NT2/D1 (cell line): ENCODE measurements around the gene CFAP119.

ENCODE experiments used
- SUZ12 ChIP-seq: IDR thresholded peaks from 2 replicates; pipeline ENCODE4 v1.6.1; 2011; ENCODE audit not compliant: insufficient read length, insufficient read depth; ENCODE audit errors: extremely low read depth
- YY1 ChIP-seq: IDR thresholded peaks from 2 replicates; pipeline ENCODE4 v1.6.1; 2011; ENCODE audit not compliant: insufficient read length, insufficient read depth
- ZNF274 ChIP-seq: IDR thresholded peaks from 2 replicates; pipeline ENCODE4 v1.6.1; 2011; ENCODE audit warnings: mild to moderate bottlenecking, low read depth, low read length

DNA sequence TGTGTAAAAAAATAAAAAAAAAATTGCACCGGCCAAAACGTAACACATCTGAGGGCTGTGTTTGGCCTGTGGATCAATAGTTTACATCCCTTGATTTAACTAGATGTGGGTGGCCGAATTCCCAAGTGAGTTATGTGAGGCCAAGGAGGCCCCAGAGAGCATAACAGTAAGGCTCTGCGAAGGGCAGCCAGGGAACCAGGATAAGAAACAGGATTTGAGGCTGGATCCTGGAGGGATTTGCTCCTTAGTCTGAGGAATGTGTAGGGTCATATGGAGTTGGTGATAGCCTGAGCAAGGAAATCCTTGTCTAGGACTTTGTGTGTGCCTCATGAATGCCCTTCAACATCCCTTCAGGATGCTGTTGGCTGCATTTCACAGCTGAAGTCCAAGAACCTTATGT, 11.7 kb downstream of the CFAP119 start:
- TF ChIP-seq YY1: no peak
- no peak for TF ChIP-seq ZNF274
- no peak for TF ChIP-seq SUZ12
